Renal cortex interstitium (tissue), 11 donors: ENCODE results near the gene EHD1. TPM values are rescaled to one million over a fixed set of nuclear protein-coding genes. Genes with fewer than 3 reads are reported as not detected.
"Not testable (repeated sequence)": the region's sequence is repeated elsewhere in the genome, so short reads cannot be mapped to it uniquely, and the experiment has no call there.

Experiments
- DNase-seq, 11 donors: peaks; one replicate each; pipeline ENCODE4 v3.0.0-alpha.2; 2013; ENCODE audit warnings: low read depth in 9 of 11, low spot score in 4 of 11; ENCODE audit errors: extremely low read depth in 1 of 11
- polyA plus RNA-seq, 3 donors: library from polyadenylated mRNA; unstranded; fragments of 120-200 nt; gene quantifications; one replicate each; pipeline ENCODE4 v1.2.1, GENCODE V29; 2013; ENCODE audit not compliant: insufficient read length in 3 of 3

Gene EHD1
- polyA plus RNA-seq, 3 donors: 54.8 to 67.9 (median 60.8) TPM

DNA sequence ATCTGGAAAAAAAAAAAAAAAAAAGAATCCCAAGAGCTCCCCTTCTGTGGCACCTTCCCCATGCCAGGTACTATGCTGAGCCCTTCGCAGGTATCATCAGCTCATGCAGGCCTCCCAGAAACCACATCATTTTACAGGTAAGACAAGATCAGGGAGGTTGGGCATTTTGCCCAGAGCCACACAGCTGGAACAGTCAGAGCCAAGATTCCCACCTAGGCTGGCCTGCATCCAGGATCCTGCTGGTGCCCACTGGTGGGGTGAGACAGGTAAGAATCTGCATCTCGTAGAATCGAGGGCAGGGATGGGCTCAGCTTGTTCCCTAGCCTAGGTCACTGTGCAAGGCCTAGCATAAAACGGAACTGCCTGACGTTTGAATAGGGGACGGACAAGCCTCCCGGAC, 52.4 kb downstream of the EHD1 start:
- no peak for DNase-seq

DNA sequence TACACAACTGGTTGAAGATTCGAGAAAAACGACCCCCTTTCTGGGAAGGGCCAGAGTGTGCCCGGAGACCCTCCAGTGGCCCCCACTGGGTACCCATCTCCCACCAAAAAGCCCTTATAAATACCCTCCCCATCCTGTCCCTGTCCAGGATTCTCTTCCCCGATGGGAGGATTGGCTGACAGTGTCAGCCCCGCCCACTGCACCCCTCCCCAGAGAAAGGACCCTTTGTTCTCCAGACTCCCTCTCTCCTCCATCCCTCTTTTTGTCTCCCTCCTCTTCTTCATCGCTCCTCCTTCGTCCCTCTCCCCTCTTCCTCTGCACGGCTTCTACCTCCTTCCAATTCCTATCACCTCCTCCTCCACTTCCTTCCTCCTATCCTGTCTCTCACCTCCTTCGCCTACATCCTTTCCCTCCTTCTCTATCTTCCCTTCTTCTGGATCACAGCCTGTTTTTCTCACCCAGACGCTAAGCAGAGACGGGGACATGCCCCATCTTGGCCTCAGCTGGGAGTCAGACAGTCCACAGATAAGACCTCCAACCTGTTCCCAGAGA, 54.8 kb downstream of the EHD1 start:
- DNase-seq: no peak

DNA sequence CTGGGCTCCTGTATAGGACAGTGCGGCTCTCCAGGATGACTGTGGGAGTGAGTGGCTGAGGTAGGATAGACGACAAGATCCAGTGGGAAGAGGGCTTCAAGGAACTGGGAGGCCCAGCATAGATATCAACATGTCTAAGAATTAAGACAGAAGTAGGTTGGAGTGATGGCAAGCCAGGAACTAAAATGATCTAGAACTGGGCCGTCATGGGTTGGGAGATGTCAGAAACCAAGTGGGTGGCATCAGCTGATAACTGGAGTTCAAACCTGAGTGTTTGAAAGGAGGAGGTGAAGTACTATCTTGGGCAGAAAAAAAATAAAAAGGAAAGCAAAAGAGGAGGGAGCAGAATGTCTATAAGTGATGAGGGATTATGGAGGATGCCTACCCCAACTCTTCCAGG, 60.9 kb downstream of the EHD1 start:
- no peak for DNase-seq

DNA sequence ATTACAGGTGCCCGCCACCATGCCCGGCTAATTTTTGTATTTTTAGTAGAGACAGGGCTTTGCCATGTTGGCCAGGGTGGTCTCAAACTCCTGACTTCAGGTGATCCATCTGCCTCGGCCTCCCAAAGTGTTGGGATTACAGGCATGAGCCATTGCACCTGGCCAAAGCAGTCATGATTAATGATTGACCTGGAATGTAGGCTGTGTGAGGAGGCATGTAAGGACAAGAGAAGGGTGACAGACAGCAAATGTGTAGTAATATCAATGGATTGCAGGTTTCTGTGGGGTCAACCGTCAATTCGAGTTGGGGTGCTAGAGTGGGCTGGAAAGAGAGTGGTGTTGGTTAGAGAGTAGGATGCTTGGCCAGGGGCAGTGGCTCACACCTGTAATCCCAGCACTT, 63.0 kb downstream of the EHD1 start:
- DNase-seq: not testable (repeated sequence)

DNA sequence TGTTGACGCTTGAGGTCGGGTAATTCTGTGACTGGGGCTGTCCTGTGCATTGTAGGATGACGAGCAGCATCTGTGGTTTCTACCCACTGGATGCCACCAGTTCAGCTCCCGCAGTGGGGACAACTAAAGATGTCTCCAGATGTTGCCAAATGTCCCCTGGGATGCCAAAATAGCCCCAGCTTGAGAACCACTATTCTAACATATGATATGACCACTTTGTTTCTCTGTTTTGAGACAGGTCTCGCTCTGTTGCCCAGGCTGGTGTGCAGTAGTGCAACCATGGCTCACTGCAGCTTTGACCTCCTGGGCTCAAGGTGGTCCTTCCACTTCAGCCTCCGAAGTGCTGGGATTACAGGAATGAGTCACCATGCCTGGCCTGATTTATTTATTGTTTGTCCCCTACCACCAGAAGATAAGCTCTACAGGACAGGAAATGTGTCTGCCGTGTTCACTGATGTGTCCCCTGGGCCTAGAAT, 63.7 kb downstream of the EHD1 start:
- no peak for DNase-seq

DNA sequence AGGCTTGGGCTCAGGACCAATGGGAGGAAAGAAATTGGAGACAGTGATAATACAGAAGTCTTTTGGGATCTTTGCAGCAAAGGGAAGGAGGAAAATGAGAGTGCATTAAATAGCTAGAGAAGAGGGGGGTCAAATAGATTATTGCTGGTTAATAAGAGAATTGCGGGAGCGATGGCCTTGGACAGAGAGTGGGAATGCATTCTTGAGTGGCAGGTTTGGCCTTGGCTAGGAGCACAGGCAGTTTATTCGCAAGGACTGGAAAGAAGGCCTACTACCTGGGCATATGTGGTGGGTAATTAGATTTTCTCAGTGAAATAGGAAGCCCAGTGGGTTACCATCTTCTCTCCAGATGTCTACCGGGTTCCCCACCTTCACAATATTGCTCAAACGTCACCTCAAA, 64.6 kb downstream of the EHD1 start:
- DNase-seq: no peak

DNA sequence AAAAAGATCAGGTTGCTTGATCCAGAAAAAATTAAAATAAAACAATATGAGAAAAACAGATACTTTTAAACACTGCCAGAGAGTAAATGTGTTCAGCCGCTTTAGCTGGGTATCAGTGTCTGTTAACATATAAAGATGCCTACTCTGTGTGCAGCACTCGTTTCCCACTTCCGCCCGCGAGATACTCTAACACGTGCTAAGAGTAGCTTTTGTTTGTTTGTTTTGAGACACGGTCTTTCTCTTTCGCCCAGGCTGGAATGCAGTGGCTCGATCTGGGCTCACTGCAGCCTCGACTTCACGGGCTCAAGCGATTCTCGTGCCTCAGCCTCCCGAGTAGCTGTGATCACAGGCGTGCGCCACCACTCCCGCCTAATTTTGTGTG, 67.5 kb downstream of the EHD1 start:
- DNase-seq: no peak

DNA sequence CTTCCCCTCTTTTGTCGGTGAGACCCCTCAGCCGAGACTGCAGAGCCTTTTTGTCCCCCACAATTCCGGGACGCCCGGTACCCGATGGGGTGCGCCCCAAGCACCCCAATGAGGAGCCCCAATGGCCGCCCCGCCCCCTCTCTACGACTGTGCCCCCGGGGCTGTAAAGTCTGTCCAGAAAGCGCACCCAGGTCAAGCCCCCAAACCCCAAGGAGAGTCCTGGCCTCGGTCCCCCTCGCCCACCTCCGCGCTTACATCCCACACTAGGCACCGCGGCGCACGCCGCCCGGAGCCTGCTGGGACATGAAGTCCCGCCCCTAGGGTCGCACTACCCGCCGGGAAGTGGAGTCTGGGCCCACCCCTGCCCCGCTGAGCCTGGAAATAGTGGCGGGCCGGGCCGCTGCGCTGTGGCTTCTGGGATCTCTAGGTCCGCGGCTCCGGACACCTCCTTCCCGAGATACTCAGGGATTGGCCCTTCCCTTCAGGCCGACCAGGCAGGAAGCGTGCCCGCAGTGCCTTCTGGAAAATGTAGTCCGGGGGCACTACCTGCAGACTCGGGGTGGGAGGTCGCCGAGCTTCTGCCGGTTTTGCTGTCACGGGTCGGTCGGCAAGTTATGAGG, 68.0 kb downstream of the EHD1 start, which contains the start of gene MEN1:
TSS of gene MEN1 (minus strand) at position 281 of the 620 bp plus-strand sequence. CDS start 442 bp downstream, outside the sequence.
- peak; percentile 83 to 96 (median 93) for DNase-seq

DNA sequence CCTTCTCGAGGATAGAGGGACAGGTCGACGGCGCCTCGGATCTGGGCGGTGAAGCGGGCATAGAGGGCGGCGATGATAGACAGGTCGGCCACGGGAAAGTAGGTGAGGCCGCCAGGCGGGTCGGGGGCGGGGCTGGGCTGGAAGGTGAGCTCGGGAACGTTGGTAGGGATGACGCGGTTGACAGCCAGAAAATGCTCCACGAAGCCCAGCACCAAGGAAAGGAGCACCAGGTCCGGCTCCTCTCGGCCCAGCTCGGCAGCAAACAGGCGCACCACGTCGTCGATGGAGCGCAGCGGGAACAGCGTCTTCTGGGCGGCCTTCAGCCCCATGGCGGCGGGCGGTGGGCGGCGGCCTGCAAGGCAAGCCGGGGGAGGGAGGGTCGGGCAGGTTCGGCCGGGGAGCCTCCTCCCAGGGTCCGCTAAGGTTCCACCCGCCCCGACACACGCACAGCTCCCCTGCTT, 68.6 kb downstream of the EHD1 start:
- DNase-seq: no peak

DNA sequence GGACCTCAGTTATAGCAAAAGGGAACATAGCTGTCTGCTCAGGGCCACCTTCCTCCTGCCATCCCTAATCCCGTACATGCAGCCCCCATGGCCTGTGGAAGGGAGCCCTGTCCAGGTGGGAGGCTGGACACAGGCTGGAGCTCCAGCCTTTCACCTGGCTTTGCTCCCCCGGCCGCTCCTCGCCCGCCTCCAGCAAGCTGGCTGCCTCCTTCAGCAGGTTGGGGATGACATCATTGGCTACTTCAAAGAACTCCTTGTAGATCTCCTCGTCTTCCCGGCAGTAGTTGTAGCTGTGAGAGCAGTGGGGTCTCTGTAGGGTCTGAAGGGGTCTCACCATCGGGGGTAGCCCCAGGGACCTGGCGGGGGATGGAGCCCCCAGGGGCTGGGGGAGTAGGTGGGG, 72.9 kb downstream of the EHD1 start:
- DNase-seq: no peak

DNA sequence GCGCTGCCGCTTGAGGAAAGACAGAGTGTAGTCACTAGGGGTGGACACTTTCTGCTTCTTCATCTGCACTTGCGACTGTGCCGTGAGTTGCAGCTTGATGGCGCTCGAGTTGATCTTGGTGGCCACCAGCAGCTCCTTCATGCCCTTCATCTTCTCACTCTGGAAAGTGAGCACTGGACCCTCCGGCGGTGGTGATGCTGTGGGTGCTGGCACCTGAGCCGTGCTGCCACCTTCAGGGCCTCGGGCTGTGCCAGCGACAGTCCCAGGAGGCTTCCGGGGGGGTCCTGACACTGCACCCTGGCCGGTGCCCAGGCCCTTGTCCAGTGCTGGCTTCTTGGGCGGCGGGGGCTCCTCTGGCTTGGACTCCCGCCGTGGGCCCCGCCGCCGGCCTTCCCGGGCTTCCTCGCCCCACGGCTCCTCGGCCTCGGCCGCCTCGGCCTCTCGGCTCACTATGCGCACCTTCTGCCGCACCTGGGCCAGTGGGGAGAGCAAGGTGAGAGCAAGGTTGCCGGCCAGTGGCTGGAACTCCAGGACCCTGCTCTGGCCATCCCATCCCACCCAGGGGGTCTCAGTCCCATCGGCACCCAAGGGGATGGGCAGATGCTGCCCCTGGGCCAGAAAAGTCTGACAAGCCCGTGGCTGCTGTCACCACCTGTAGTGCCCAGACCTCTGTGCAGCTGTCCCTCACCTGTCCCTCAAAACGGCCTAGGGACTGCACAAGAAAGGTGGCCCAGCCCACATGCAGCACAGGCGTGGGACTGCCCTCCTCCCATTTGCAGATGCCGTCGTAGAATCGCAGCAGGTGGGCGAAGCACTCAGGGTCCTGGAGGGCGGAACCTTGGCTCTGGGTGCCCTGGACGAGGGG, 73.8 kb downstream of the EHD1 start:
- DNase-seq: no peak

DNA sequence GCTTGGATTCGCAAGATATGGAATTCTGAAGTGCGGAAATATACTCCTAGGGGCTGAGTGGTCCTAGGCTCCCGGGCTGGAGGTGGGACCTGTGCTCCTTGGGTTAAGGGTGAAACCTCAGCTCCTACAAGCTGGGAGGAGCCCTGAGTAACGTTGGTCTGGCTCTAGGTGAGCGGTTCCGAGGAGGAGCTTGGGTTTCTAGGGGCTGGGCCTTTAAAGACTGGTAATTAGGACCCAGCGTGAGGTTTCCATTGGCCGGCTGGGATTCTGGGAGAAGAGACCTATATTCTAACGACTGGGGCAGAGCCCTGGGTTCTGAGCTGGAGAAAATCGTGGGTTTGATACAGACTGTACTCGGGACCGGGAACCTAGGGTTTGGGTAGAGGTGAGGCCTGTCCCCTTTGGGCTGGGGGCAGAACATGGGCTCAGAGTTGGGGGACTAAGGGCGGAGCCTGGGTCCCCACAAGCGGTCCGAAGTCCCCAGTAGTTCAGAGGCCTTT, 74.5 kb downstream of the EHD1 start:
- DNase-seq: no peak

DNA sequence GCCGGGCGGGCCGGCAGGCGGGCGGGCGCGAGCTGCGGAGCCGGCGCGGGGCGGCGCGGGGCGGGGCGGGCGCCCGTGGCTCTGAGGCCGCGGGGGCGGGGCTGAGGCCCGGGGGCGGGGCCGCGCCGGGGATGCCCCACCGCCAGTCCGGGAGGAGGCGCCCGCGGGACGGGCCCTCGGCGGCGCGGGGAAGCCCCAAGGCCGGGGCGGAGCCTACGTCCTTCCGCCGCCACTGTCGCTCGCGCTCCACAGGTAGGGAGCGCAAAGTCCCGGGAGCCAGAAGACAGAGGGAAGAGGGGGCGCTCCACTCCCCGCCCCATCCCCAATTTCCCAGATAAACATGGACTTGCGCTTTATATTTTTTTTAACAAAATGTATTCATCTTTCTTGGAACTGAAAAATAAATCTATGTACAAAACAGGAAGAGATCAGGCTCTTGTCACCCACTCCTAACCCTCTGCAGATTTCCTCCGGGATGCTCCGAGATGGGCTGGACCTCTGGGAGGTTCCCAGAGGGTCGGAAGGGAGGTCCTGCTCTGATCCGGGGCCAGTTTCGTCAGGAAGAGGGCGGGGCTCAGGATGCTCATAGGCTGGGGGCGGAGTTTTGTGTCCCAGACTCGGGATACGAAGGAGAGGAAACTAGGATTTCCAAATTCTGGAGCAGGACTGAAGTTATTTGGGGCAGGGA, 75.1 kb downstream of the EHD1 start, which contains the start of gene MAP4K2:
TSS of gene MAP4K2 (minus strand) at position 57 of the 688 bp plus-strand sequence. CDS start 65 bp downstream, outside the sequence.
- peak in 10 of 11 donors; percentile 69 to 84 (median 78) for DNase-seq

DNA sequence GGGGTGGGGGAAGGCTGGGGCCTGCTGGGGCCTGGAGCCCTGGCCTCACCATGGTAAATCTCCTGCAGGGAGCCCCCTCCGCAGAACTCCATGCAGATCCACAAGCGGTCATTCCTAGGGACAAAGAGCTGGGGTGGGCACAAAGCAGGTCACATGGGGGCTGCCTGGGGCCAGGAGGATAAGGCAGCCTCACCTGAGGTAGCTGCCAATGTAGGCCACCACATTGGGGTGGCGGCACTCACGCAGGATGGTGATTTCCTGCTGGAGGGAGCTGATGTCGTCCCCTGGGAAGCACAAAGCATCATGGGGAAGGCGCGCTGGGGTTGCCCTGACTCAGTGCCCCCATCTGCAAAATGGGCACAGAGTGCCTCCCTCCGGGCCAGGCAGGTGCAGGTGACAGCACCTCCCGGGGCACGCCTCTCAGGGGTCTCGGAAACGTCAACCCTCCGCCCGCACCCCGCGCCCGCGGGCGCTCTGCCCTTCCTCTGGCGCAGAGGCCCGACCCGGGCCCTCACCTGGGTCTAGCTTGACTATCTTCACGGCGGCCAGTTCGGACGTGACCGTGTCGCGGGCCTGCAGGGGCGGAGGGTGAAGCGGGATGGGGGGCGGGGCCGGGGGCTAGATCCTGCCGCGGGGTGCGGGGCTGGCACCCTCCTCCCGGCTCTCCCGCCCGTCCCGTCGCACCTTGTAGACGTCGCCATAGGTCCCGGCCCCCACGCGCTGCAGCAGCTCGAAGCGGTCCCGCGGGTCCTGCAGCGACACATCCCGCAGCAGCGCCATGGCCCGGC, 75.9 kb downstream of the EHD1 start:
- DNase-seq: no peak
